Stimulated activated CD4-positive, alpha-beta T cell treated with anti-CD3 and anti-CD28 coated beads, TNF-alpha, amount 100 ng/mL, for 1 hour (primary cell): Measurements from ENCODE around the gene OR4C11.

Source experiments
- DNase-seq, 3 donors: peaks; one replicate each; pipeline ENCODE4 v3.0.0-alpha.2; 2020; ENCODE audit warnings: low read depth in 3 of 3, low spot score in 1 of 3

The OR4C11 gene, protein sequence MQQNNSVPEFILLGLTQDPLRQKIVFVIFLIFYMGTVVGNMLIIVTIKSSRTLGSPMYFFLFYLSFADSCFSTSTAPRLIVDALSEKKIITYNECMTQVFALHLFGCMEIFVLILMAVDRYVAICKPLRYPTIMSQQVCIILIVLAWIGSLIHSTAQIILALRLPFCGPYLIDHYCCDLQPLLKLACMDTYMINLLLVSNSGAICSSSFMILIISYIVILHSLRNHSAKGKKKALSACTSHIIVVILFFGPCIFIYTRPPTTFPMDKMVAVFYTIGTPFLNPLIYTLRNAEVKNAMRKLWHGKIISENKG

DNA sequence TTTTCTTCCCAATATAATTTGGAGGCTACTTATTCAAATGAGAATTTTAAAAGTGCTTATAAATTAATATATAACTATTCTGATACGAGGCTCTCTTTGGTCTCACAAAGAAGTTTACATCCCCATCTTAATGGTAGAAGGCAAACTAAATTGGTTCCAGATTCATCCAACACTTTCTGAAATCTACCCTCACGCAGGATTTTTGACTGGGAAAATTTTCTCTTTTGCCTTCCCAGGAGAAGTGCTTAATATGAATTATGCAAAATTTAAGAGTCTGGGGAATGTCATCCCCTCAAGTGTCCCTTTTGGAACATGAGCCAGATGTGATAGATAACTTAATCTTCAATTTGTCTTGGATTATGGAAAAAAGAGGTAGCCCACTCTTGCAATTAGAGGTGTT, at the start of gene OR4C11:
Gene OR4C11 (minus strand): TSS at position 101 of the 400 bp plus-strand sequence. CDS start 3,272 bp downstream, outside the sequence.
- DNase-seq, result no peak

DNA sequence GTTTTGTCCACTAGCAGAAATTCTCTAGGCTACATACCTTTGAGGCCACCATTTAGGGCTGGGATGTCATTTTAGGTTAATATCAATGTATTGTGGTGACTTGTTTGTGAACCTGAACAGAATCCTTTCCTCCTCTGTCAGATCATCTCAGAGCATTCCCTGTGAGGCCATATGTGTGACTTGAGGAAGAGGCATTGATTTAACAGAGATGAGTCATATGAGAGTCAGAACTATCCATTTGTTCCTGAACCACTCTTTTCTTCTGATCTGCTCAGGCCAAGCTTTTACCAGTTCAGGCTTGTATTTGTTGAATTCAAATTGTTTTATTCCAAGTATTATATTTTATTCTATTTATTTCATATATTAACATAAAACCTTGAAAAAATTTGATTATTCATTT, 47.7 kb upstream of the OR4C11 start:
- no peak for DNase-seq

DNA sequence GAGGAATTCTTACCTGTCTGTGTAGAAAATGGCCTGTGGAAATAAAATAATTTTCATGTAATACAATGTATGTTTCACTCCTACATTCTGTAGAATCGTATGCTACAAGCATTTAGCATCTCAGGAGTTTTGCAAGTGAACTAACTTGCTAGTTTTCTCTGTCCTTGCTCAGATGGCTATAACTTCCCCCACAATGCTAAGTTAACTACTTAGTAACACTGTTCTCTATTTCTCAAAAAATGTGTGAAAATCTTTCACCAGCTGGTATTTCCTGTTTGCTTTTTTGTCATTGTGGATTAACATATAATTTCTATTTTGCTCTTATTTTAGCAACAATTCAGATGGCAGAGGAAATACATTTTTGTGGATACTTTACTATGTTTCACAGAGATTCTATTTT, 45.1 kb upstream of the OR4C11 start:
- no peak for DNase-seq

DNA sequence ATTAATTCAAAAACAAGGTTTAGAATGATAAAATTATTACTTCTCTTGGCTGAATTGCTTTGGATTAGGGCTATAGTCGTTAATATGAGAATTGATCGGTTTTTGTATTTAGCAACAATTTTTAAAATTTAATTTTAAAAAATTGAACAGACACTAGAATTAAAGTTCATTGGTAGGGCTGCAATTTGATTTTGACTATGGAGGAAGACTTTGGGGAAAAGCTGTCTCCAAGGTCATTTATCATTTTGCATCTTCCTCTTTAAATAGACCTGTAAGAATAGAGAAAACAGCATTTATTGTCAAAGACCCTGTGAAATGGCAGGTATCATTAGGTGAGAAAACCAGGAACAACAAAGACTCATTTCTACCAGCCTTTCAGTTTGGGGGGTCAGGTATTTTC, 40.6 kb upstream of the OR4C11 start, which contains the start of gene OR4S2:
Gene OR4S2 (plus strand): TSS at position 301 of the 400 bp plus-strand sequence. CDS start 2,577 bp downstream, outside the sequence.
- no peak for DNase-seq

DNA sequence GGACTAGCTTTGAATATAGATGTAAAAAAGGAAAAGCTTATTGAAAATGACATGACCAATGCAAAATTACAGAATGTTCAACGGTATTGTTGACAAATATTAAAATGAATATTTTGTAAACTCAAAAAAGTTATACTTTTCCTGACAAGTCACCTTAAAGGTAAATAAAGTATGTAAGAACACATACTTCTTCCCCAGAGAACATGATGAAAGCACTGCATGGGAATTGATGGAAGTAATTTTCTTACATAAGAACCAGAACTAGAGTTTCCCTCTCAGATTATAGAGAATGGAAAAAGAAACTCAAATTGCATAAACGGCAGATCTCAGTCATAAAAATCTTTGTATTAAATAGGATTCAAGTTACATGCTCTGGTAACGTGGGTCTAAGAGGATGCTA, 27.4 kb upstream of the OR4C11 start, which contains the start of gene OR4P4:
Gene OR4P4 (plus strand): TSS at position 301 of the 400 bp plus-strand sequence.
- no peak for DNase-seq

DNA sequence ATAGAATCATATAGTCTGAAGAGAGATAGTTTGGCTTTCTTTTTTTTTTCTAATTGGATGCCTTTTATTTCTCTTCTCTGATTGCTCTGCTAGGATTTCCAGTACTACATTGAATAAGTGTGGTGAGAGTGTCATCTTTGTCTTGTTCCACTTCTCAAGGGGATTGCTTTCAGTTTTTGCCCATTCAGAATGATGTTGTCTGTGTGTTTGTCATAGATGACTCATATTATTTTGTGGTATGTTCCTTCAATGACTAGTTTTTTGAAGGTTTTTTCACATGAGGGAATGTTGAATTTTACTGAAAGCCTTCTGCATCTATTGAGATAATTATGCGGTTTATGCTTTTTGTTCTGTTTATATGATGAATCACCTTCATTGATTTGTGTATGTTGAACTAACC, 17.1 kb upstream of the OR4C11 start:
- no peak for DNase-seq

DNA sequence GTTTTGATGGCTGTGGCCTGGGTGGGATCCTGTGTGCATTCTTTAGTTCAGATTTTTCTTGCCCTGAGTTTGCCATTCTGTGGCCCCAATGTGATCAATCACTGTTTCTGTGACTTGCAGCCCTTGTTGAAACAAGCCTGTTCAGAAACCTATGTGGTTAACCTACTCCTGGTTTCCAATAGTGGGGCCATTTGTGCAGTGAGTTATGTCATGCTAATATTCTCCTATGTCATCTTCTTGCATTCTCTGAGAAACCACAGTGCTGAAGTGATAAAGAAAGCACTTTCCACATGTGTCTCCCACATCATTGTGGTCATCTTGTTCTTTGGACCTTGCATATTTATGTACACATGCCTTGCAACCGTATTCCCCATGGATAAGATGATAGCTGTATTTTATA, 34.9 kb downstream of the OR4C11 start:
- no peak for DNase-seq

DNA sequence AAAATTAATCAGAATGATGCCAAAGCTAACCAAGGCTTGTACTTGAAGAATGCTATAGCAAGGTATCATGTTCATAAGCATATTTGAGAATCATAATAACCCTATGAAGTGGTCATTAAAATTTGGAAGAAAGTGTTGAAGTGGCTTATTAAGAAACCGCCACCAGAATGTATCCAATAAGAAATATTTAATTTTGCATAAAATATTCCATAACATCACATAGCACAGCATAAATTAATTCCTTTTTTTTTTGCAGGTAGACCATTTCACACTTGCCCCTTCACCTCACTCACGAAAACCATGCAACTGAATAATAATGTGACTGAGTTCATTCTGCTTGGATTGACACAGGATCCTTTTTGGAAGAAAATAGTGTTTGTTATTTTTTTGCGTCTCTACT, 35.6 kb downstream of the OR4C11 start, which contains the start of gene OR4C16:
Gene OR4C16 (plus strand): TSS at position 301 of the 400 bp plus-strand sequence. CDS start 0 bp downstream, at position 301.
- DNase-seq, result no peak

DNA sequence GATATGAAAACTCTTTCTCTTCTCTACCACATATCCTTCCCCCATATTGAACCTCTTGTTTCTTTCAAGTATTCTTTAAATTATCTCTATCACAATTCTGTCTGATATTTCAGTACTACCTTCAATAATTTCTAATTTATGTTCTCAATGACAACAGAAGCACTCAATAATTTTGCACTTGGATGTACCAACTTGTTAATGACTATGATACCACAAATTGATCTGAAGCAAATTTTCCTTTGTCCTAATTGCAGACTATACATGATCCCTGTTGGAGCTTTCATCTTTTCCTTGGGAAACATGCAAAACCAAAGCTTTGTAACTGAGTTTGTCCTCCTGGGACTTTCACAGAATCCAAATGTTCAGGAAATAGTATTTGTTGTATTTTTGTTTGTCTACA, 53.3 kb downstream of the OR4C11 start, which contains the start of gene OR4C15:
Gene OR4C15 (plus strand): TSS at position 301 of the 400 bp plus-strand sequence. CDS start 0 bp downstream, at position 301.
- no peak for DNase-seq
